ENCODE measurements around the gene HYAL4. TPM values are rescaled to one million over a fixed set of nuclear protein-coding genes. Genes with fewer than 3 reads are reported as not detected.

Gene HYAL4, protein sequence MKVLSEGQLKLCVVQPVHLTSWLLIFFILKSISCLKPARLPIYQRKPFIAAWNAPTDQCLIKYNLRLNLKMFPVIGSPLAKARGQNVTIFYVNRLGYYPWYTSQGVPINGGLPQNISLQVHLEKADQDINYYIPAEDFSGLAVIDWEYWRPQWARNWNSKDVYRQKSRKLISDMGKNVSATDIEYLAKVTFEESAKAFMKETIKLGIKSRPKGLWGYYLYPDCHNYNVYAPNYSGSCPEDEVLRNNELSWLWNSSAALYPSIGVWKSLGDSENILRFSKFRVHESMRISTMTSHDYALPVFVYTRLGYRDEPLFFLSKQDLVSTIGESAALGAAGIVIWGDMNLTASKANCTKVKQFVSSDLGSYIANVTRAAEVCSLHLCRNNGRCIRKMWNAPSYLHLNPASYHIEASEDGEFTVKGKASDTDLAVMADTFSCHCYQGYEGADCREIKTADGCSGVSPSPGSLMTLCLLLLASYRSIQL
- total RNA-seq: not detected

DNA sequence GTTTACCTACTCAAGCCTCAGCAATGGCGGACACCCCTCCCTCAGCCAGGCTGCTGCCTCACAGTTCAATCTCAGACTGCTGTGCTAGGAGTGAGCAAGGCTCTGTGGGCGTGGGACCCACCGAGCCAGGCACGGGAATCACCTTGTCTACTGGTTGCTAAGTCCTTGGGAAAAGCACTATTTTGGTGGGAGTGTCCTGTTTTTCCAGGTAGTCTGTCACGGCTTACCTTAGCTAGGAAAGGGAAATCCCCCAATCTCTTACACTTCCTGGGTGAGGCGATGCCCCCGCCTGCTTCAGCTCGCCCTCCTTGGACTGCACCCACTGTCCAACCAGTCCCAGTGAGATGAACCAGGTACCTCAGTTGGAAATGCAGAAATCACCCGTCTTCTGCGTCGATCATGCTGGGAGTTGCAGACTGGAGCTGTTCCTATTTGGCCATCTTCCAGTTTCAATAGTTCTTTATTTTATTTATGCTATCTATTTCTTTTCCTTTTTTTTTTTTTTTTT lies at the start of gene HYAL4:
Gene HYAL4, plus strand, starts transcription at position 458 of the 508 bp plus-strand sequence. CDS start 23,105 bp downstream, outside the sequence.
- DNase-seq: no peak
- POLR2A ChIA-PET: no interaction called here
- ATAC-seq: no peak
- no peaks in the 10 kb centered on the region for H3K4me1 Mint-ChIP-seq (ENCODE audit: low read depth)
- CTCF ChIA-PET: no interaction called here
- no peak within 1 kb of the TSS for H3K4me3 Mint-ChIP-seq
- no peak within 1 kb of the TSS for H3K27ac Mint-ChIP-seq
- H3K27me3 Mint-ChIP-seq (ENCODE audit: low read depth): peaks cover 3% of the 10 kb centered on the region
- no peaks in the 10 kb centered on the region for H3K9me3 Mint-ChIP-seq (ENCODE audit: insufficient read depth)
- H3K36me3 Mint-ChIP-seq (ENCODE audit: low read depth): no peaks in the 10 kb centered on the region

DNA sequence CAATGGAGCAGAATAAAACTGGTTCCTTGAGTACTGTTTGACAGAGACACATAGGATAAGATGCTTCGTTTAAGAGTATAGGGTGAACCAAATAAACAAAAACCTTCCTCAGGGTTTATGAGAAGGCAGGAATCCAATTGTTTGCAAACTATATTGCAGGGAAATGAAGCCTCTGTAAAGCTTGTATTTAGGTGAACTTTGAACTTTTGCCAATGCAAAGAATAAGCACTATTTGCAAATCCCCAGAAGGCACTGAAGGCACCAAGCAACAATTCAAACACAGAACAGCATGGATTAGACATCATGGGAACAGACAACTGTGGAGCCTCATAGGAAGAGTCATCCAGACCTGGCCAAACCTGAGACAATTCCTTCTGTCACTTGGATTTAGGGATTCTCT lies 49.1 kb upstream of the HYAL4 start:
- no peaks in the 10 kb centered on the region for H3K4me1 Mint-ChIP-seq (ENCODE audit: low read depth)
- H3K9me3 Mint-ChIP-seq (ENCODE audit: insufficient read depth): no peaks in the 10 kb centered on the region
- no peak overlapping the region for H3K27ac Mint-ChIP-seq
- CTCF ChIA-PET: no interaction called here
- H3K36me3 Mint-ChIP-seq (ENCODE audit: low read depth): no peaks in the 10 kb centered on the region
- ATAC-seq (no peak), DNase-seq (no peak)
- H3K27me3 Mint-ChIP-seq (ENCODE audit: low read depth): no peaks in the 10 kb centered on the region
- POLR2A ChIA-PET: no interaction called here
- no peak overlapping the region for H3K4me3 Mint-ChIP-seq

DNA sequence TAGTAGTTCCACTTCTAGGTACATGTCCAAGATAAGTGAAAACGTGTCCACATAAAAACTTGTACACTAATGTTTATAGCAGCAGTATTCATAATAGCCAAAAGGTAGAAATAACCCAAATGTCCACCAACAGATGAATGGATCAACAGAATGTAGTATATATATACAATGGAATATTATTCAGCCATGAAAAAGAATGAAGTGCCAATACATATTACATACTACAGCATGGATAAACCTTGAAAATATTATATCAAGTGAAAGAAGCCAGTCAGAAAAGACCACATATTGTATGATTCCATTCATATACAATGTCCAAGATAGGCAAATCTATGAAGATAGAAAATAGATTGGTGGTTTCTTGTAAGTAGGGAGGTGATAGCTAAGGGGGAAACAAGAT lies 48.4 kb upstream of the HYAL4 start:
- H3K27ac Mint-ChIP-seq: no peak overlapping the region
- no peak for DNase-seq

DNA sequence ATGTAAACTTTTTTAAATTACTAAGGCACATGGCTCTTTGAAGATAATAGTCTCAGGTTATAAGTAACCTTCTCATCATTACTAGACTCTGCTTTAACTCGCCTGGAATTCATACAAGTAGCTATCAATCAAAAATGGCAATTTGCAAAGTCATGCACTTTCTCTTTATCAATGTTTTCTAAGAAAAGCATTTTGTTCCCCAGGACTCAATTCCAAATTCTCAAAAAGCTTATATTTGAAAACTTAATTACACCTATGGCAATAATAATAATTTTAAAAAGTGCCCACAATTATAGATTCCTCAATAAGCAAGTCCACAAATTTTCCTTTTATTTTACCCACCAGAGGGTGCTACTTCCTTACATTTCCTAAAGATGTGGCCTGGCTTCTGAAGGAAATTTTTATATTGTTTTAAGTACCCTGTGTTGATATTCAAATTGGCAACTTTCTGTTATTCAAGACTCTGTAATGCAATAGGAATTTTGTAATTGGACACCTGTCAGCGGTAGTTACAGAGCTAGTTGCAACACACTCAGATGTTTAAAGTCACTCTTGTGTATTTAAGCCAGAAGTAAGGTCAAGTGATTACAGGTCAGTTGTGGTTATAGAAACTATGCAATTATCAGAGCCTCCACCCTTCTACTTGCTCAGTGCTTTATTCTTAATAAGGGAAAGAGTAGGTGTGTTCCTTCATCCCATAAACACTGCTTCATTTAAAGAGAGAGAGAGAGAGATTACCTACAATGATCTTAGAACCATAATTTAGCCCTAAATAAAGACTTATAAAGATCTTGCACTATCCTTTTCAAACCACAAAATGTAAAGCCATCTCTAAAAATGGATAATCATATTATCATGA lies 47.1 kb upstream of the HYAL4 start:
- no peaks in the 10 kb centered on the region for H3K4me1 Mint-ChIP-seq (ENCODE audit: low read depth)
- ChIA-PET CTCF (interaction anchor here (0.8 to 4.1 kb wide), 9 partner anchors 13 to 117 kb away, joined by 3 to 51 read pairs (median 4); no protein-coding TSS in a partner anchor), POLR2A (no interaction called here)
- H3K4me3 Mint-ChIP-seq: no peak overlapping the region
- ATAC-seq: no peak
- no peaks in the 10 kb centered on the region for H3K36me3 Mint-ChIP-seq (ENCODE audit: low read depth)
- H3K27ac Mint-ChIP-seq: no peak overlapping the region
- DNase-seq: no peak
- H3K9me3 Mint-ChIP-seq (ENCODE audit: insufficient read depth): no peaks in the 10 kb centered on the region
- H3K27me3 Mint-ChIP-seq (ENCODE audit: low read depth): no peaks in the 10 kb centered on the region

More for the DNA sequence above, 48.4 kb upstream of the HYAL4 start:
- no peak overlapping the region for H3K4me3 Mint-ChIP-seq
- no peaks in the 10 kb centered on the region for H3K27me3 Mint-ChIP-seq (ENCODE audit: low read depth)
- H3K9me3 Mint-ChIP-seq (ENCODE audit: insufficient read depth): no peaks in the 10 kb centered on the region
- no peaks in the 10 kb centered on the region for H3K4me1 Mint-ChIP-seq (ENCODE audit: low read depth)
- CTCF ChIA-PET: interaction anchor here (2.7 to 4.1 kb wide), 2 partner anchors 69 to 75 kb away, joined by 20 to 51 read pairs; no protein-coding TSS in a partner anchor
- POLR2A ChIA-PET: no interaction called here
- no peak for ATAC-seq
- no peaks in the 10 kb centered on the region for H3K36me3 Mint-ChIP-seq (ENCODE audit: low read depth)

DNA sequence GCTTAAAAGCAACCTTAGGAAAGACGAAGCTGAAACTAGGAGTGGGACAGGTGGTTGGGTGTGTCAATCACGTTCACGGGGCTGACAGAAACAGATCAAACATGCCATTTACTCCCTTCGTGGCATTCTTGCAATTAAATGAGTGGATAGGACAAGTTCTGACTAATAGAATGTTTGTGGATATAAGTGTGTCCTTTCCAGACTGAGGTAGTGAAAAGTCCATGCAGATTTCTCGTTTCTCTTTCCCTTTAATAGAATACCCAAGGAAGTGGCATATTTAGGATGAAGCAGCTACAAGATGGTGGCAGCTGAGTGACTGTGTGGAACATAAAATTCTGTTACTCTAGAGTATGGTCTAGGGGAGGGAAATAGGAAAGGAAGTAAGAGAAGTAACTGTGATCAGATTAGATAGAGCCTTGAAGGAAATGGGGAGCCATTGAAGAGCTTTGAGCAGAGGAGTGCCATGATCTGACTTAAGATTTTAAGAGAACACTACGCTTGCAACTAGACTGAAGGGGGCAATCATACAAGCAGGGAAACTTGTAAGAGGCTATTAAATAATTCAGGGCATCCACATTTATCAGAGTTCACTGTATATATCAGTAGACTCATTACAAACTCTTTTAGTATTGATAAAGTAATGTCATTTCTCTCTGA lies 46.3 kb upstream of the HYAL4 start:
- Mint-ChIP-seq H3K4me1 (ENCODE audit: low read depth) (no peaks in the 10 kb centered on the region), H3K27ac (no peak overlapping the region), H3K27me3 (ENCODE audit: low read depth) (no peaks in the 10 kb centered on the region), H3K9me3 (ENCODE audit: insufficient read depth) (no peaks in the 10 kb centered on the region), H3K4me3 (no peak overlapping the region), H3K36me3 (ENCODE audit: low read depth) (no peaks in the 10 kb centered on the region)
- ChIA-PET POLR2A (no interaction called here), CTCF (interaction anchor here (1.2 to 4.1 kb wide), 6 partner anchors 26 to 174 kb away, joined by 3 to 51 read pairs (median 6); no protein-coding TSS in a partner anchor)
- DNase-seq (no peak), ATAC-seq (no peak)

DNA sequence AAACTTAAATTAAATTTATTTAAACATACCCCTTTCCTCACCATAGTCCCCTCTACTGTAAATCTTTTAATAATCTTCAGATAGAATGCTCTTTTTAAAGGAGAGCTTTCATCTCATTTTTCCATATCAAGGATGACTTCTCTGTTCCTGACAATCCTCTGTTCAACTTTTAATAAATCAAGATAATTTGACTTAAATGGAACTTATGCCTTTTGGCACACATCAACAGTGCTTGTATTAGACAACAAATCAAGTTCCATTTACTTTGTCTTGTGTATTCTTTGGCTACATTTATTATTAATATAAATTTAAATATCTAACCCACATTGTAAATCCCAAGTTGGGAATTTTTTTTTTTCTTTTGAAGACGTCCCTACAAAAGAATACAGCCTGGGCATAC lies 42.7 kb upstream of the HYAL4 start:
- ATAC-seq (no peak), DNase-seq (no peak)
- Mint-ChIP-seq H3K27me3 (ENCODE audit: low read depth) (no peaks in the 10 kb centered on the region), H3K27ac (no peak overlapping the region), H3K36me3 (ENCODE audit: low read depth) (no peaks in the 10 kb centered on the region), H3K9me3 (ENCODE audit: insufficient read depth) (no peaks in the 10 kb centered on the region), H3K4me3 (no peak overlapping the region), H3K4me1 (ENCODE audit: low read depth) (no peaks in the 10 kb centered on the region)
- ChIA-PET POLR2A (no interaction called here), CTCF (interaction anchor here (1.1 kb wide), 1 partner anchor 63 kb away, joined by 3 read pairs; no protein-coding TSS in a partner anchor)

DNA sequence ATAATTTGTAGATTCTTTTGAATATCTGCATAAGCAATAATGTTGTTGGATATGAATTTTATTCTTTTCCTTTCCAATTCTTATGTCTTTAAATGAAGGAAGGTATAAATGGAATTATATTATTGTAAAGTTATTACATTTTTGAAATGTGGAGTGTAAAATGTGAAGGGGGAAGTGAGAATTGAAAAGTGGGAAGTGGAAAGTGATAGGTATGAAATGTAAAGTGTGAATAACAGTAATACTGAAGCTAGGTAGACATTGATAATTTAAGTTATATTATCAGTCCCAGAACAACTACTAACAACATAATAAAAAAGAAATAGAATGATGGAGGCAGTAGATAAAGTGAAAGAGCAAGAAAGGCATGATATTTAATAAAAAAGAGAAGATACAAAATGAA lies 39.7 kb upstream of the HYAL4 start:
- no peak overlapping the region for H3K27ac Mint-ChIP-seq
- CTCF ChIA-PET: no interaction called here
- POLR2A ChIA-PET: no interaction called here
- H3K4me3 Mint-ChIP-seq: no peak overlapping the region
- DNase-seq (no peak), ATAC-seq (no peak)
- no peaks in the 10 kb centered on the region for H3K27me3 Mint-ChIP-seq (ENCODE audit: low read depth)
- H3K9me3 Mint-ChIP-seq (ENCODE audit: insufficient read depth): no peaks in the 10 kb centered on the region
- no peaks in the 10 kb centered on the region for H3K36me3 Mint-ChIP-seq (ENCODE audit: low read depth)
- no peaks in the 10 kb centered on the region for H3K4me1 Mint-ChIP-seq (ENCODE audit: low read depth)

DNA sequence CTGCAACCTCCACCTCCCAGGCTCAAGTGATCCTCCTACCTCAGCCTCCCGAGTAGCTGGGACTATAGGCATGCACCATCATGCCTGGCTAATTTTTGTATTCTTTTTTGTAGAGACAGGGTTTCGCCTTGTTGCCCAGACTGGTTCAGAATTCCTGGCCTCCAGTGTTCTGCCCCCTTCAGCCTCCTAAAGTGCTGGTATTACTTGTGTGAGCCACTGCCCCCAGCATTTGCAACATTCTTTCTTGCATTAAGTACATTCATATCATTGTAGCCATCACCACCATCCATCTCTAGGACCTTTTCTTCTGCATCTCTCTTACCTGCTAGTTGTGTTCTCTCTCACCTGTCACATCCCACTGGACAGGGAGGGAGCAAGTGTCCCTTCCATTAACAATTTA lies 35.5 kb upstream of the HYAL4 start:
- Mint-ChIP-seq H3K27me3 (ENCODE audit: low read depth) (no peaks in the 10 kb centered on the region), H3K4me3 (no peak overlapping the region), H3K9me3 (ENCODE audit: insufficient read depth) (no peaks in the 10 kb centered on the region), H3K36me3 (ENCODE audit: low read depth) (no peaks in the 10 kb centered on the region), H3K4me1 (ENCODE audit: low read depth) (no peaks in the 10 kb centered on the region), H3K27ac (no peak overlapping the region)
- ChIA-PET POLR2A (no interaction called here), CTCF (no interaction called here)
- DNase-seq: no peak
- ATAC-seq: no peak

DNA sequence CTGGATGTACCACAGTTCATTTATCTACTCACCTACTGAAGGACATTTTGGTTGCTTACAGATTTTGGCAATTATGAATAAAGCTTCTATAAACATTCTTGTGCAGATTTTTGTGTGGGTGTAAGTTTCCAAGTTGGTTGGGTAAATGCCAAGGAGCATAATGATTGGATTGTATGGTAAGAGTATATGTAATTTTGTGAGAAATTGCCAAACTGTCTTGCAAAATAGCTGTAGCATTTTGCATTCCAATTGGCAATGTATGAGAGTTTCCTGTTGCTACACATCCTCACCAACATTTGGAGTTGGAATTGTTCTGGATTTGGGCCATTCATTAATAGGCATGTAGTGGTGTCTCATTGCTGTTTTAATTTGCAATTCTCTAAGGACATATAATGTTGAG lies 33.9 kb upstream of the HYAL4 start:
- Mint-ChIP-seq H3K36me3 (ENCODE audit: low read depth) (no peaks in the 10 kb centered on the region), H3K4me3 (no peak overlapping the region), H3K27ac (no peak overlapping the region), H3K4me1 (ENCODE audit: low read depth) (no peaks in the 10 kb centered on the region), H3K9me3 (ENCODE audit: insufficient read depth) (no peaks in the 10 kb centered on the region), H3K27me3 (ENCODE audit: low read depth) (no peaks in the 10 kb centered on the region)
- DNase-seq: no peak
- ATAC-seq: no peak
- POLR2A ChIA-PET: no interaction called here
- CTCF ChIA-PET: no interaction called here

DNA sequence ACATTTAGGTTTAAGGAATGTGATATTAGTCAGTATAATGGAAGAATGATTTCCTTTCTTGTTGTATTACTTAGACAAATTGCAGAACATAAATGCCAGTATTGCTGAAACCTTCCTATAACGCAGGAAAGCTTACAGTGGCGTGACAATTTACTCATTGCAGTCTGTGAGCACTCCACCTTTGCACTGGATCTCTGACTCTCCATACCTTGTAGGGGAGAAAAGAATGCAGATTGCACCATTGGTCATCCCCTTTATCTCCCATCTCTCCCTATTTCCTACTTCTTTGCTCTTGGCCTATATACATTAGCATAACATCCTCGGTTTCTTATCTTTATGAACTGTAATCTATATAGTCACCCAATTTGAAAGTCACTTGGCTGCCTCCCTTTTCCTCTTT lies 28.1 kb upstream of the HYAL4 start:
- no peak for ATAC-seq
- H3K27ac Mint-ChIP-seq: no peak overlapping the region
- no peak overlapping the region for H3K4me3 Mint-ChIP-seq
- no peaks in the 10 kb centered on the region for H3K9me3 Mint-ChIP-seq (ENCODE audit: insufficient read depth)
- ChIA-PET CTCF (no interaction called here), POLR2A (no interaction called here)
- H3K27me3 Mint-ChIP-seq (ENCODE audit: low read depth): peaks cover 2% of the 10 kb centered on the region
- no peaks in the 10 kb centered on the region for H3K4me1 Mint-ChIP-seq (ENCODE audit: low read depth)
- no peak for DNase-seq
- H3K36me3 Mint-ChIP-seq (ENCODE audit: low read depth): no peaks in the 10 kb centered on the region

DNA sequence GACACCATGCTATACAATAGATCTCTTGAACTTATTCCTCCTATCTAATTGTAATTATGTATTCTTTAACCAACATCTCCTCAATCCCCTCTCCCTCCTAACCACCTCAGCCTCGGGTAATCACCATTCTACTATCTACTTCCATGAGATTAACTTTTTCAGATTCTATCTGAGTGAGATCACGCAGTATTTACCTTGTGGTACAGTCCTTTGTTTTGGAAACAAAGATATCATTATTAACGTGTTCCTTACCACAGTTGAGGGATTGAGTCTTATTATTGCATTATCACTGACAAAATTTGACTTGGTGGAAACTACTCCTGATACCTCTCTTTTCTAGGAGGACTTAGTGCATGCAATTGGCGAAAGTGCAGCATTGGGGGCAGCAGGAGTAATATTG lies 26.0 kb upstream of the HYAL4 start:
- H3K27me3 Mint-ChIP-seq (ENCODE audit: low read depth): peaks cover 2% of the 10 kb centered on the region
- H3K27ac Mint-ChIP-seq: no peak overlapping the region
- H3K9me3 Mint-ChIP-seq (ENCODE audit: insufficient read depth): no peaks in the 10 kb centered on the region
- DNase-seq (no peak), ATAC-seq (no peak)
- H3K4me3 Mint-ChIP-seq: no peak overlapping the region
- peaks cover under 1% of the 10 kb centered on the region for H3K4me1 Mint-ChIP-seq (ENCODE audit: low read depth)
- CTCF ChIA-PET: interaction anchor here (1.0 kb wide), 1 partner anchor 15 kb away, joined by 3 read pairs; no protein-coding TSS in a partner anchor
- no peaks in the 10 kb centered on the region for H3K36me3 Mint-ChIP-seq (ENCODE audit: low read depth)
- POLR2A ChIA-PET: no interaction called here

Data from activated CD8-positive, alpha-beta T cell treated with anti-CD3 and anti-CD28 coated beads, Interleukin-2, amount 10 ng/mL, durations not matched to agents 7 days and 5 days (primary cell).